Measurements from ENCODE around the gene TMCC2.

TMCC2 gene

DNA sequence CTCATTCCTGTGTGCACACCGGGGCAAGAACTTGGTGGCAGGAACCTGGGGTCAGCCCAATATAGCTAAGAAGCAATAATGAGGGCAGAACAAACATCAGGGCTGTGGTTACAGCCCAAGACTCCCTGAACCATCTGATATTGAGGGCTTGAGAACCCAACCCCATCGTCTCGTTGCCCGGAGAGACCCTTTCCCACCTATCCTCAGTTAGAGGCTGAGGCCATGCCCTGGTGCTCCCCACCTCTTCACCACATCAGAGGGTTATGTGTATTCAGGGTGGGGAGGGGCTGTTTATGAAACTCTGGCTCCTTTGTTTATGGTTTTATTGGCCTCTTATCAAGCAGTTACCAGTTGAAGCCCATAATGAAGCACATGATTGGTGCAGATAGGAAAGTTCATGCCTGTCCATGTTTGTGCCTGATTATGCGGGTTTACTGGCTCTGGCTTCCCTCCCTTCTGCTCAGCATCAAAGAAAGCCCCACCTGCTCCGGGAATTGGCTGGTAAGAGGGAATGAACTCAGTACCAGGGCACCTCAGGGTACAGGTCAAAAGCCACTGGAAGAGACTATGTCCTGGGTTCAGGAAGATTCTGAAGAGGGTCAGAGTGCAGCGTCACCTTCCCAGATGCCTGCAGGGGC is 79.3 kb downstream of the TMCC2 start:
- DNase-seq = no peak

DNA sequence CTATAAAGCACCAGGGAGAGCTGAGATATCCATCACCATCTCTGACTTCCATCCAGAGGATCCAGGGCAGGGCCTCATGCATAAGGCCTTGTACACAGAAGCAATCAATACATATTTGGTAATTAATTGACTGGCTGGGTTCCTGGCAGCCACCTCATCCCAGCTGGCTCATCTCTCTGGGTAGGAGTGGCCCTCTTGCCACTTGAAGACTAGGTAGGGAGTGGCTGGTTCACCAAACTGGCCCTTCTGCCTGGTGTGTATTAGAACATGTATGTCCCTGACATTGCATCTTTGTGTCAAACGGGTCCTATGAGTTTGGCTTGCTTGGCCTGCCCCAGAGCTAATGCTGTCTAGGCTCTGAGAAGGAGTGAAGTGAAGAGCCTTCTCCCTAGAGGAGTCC is 82.0 kb downstream of the TMCC2 start:
- DNase-seq = no peak

DNA sequence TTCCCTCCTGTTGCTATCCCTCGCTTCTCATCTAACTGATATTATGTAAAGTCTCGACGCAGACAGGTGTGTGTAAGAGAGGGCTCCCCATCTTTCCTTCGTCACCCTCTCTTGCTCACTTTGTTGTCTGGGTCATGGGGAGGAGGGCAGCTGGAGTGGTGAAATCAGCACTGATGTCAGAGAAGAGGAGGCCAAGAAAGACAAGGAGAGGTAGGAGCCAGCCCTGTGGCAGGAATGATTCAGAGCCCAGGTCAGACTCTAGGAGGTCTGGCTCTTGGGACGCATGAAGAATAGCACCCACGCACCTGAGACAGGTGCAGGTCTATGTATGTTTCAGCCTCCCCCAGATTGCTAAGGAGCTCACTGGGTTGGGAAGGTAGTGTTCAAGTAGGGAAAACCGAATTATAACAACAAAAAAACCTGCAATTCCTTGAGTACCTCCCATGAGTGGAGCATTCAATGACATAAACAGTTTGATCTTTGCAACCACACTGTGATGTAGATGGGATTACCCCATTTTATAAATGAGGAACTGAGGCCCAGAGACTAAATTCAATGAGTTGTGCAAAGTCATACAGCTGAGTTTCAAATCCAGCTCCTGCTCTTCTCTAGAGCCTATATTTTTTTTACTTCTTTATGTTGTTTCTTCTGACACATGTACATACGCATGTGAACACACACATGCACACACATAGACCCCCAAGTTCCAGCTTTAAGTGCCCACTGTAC is 83.4 kb downstream of the TMCC2 start:
- no peak for DNase-seq

DNA sequence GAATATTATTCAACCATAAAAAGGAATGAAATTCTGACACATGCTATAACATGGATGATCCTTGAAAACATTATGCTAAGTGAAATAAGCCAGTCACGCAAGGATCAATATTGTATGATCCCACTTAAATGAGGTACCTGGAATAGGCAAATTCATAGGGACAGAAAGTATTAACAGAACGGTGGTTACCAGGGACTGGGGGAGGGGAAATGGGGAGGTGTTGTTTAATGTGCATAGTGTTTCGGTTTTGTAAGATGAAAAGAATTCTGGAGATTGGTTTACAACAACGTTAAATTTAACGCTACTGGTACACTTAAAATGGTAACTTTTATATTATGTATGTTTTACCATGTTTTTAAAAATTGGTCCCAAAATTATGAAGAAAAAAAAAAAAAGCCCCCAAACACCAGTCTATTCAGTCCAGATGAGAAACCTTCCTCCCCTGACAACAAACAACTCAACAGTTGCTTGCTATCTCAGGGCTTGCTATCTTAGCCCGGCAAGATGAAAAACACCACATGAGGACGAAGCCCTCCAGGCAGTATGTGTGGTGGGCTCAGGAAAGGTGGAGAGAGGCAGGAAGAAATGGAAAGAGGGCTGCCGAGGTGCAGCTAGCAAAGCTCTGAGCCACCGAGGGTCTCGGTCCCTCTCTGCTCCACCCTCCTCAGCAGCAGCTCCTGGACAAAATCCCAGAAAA is 85.3 kb downstream of the TMCC2 start:
- no peak for DNase-seq

DNA sequence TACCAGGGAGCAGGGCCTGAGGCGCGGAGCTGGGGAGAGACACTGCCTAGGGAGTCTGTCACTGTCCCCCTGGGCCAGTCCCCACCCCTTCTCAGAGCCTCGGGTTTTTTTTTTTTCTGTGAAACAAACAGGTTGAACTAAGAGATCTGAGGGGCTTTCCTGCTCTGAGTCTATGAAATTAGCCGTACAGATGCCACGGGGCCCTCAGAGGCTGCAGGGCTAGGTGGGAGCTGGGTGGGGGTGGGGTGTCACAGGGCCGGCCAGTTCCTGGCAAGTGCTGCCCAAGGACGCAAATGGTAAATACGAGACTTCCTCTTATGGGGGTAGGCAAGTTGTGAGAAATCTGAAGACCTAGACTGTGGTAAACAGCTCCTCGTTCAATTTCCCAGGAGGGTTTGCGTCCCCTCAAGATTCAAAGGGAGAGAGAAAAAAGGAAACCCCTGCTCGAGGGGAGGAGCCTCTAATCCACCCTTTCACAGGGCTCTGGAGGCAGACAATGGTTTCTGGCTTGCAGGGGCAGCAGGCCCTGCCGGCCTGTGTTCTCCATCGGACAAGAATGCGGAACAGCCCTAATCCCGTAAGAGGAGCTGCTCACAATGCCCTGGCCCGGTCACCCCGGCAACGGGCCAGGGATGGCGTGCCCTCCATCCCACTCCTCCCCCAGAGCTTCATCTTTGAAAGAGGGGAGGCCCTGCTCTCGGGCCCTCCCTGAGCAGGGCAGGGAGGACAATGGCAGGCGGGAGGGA is 86.0 kb downstream of the TMCC2 start:
- DNase-seq = peak; percentile 43

DNA sequence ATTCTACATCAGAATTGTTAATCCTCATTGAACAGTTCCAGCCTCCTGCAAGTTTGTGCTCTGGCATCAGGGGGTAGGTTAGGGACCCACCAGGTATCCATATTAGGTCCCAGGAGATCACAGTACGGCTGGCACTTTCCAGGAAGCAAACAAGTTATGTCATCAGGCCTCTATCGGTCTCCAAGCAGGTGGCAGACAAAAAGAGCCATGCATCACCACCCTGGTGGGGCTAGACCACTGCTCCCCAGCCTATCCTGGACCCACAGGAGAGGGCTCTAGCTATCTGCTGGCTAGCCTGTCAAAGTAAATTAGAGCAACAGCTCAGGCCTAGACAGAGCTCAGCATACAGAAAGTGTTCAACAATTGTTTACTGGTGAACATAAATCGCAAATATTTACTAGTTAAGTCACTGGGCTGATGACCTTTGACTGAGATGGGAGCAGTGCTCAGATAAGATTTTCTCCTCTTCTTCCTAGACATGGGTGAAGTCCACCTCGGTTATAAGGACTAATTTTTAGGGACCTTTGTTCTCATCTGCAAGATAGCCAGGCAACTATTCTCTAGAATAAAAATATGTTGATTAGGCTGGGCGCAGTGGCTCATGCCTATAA is 87.4 kb downstream of the TMCC2 start:
- no peak for DNase-seq

DNA sequence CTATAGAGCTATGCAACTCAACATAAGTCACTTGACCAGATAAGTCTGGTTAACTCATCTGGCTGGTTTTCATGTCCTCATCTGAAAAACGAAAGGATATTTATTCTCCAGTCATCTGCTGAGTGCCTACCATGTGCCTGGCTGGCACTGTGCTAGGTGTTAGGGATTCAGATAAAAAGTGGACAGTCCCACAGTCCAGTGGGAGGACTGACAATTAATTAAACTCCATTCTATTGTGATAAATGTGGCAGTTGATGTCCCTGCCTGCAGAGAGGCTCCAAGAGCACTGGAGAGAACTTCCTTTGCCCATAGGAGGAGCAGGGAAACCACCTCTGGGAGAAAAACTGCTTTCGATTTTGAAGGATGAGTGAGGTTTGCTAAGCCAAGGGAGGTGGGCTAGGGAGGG is 88.4 kb downstream of the TMCC2 start:
- no peak for DNase-seq

DNA sequence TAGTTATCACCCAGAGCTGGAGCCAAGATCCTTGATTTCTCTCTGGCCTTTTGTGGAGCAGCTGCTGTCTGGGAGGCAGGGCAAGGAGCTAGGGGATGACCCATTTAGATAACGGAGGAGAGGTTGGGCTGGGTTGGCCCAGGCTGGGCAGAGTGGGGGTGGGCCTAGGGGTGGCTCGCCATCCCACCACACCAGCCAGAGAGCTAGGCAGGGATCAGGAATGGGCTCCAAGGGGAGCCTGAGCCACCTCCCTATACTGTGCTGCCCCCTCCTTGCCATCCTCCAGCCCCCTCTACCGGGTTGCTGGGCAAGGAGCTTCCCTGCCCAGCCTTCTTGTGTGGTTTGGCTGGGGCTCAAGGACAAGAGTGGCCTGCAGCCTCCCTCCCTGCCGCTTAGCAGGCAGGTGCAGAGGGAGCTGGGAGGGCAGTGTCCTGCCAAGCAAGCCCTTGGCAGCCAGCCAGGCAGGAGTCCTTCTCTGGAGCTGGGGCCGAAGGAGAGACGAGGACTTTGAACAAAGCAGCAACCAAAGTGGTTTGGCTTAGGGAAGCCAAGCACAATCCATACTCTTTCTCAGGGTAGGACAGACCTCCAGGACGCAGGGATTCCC is 89.7 kb downstream of the TMCC2 start:
- DNase-seq = no peak

DNA sequence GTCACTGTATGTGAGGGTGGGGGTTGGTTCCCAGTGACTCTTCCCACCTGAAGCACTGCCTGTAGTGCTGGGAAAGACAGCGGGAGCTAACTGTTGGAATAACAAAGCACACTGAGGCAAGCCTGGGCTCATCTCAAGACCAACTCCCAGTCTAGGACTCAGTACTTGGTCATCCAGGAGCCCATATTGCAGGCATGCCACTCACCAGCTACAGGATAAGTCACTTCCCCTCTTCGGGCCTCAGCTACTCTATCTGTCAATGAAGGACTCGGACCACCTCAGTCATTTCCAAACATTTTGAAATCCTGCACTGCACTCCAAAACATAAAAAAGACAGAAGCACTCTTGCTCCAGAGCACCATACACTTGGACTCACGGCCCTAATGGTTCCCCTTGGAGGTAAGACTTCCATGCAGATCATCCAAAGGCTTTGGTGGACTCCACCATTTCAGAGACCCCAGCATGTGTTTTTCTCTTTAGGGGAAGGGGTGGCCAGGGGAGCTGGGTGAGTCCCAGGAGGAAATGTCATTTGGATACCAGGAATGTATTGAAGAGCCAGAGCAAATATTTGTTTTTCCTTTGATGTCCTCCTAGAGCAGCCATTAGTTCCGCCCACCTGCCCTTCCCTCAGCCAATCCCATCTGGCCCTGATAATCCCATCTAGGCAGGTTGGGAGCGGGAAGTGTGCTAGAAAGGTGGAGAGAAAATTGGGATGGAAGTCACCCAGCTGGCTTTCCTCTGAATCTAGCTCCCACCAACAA is 90.7 kb downstream of the TMCC2 start:
- no peak for DNase-seq

DNA sequence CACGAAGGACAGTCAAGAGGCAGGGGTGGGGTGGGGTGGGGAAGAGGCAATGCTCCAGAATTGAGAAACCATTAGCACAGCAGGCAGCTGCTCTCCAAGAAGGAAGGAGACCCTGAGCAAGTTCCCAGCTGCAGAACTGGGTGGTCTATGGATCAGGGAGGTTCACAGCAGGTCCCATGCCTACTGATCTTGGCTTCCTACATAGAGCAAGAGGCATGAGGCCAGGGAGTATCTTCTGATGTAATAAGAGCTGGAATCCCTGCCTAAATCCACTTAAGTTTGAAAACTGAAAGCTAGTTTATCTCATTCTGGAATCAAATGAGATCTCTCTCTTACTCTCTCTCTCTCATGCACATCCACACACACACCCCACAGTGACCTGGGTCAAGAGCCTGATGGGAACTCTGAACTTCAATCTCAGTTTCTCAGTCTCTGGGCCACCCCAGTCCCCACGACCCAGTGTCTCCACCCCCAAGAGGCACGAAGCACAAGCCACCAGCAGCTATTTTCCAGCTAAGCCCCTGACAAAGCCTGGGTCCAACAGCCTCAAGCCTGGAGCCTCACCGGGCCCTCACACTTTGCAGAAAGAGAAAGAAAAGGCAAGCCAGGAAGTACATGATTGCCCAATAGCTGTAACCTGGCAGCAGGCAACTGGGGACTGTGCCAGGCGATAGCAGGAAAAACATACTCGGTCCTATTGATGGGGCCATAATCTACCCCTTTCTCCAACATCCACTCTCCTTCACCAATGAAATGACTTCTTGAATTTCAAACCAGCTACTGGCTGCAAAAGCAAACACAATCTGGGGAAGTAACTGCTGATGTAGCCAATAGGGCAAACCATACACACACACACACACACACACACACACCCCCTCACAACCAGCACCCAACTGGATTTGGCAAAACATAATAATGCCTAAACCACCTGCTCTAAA is 91.6 kb downstream of the TMCC2 start:
- peak; percentile 19 for DNase-seq

DNA sequence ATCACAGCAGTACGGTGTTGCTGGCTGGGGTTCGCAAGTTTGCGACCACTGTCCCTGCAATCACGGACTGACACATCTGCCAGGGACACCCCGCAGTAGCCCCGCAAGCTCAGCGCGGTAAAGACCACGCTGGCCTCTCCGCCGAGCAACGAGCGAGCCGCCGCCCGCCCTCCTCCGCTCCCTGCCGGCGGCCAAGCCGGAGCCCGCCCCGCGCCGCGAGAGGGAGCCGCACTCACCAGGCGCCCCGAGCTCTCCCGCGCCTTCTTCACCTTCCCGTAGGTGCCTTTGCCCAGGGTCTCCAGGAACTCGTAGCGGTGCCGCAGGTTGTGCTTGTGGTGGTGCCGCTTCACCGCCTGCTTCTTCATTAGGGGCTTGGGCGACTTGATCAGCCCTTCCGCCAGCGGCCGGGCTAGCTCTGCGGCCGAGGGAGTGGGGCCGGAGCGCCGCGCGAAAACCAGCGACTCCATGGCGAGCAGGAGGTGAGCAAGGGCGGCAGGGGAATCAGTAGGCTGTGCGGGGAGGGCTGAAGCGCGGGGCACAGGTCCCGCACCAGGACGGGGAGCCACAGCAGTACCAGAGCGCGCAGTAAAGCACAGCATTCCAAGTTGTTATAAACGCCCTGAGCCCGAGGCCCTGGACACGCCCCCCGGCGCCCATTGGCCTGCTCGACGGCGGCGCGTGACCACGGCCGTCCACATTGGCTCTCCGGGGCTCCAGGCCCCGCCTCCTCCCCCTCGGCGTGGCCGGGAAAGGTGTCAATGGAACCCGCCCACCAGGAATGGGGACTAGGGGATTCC is 93.6 kb downstream of the TMCC2 start, which contains the start of gene NUAK2:
NUAK2 (minus strand) TSS at position 584 of the 797 bp plus-strand sequence; CDS start at position 467, 117 bp downstream.
- peak; percentile 86 for DNase-seq

DNA sequence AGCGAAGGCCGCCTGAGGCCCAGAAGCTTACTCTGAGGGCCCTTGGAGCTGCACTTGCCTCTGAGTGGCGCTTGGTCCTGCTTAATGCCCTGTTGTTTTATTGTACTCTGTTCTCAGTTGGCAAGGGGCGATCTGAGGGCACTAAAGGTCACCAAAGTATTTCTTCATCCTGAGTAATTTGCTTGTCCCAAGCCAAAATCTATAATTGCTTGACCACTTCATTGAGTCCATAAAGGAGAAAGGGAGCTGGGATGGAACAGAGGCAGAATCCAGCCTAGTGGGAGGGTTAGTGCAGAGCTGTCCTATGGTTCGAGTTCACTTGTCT is 94.2 kb downstream of the TMCC2 start:
- no peak for DNase-seq
